NB4 (cell line): ENCODE measurements around the gene TMA7.
A peak's percentile ranks its signal among the peaks of the same experiment; 100 is the strongest.

Source experiments
- DNase-seq: peaks from one replicate; pipeline ENCODE4 v3.0.0; 2010; ENCODE audit warnings: low read depth
- H3K4me3 ChIP-seq: one replicate; pipeline ENCODE4 v1.5.1; 2011; ENCODE audit warnings: mild to moderate bottlenecking, low read depth, low read length, moderate library complexity
- CTCF ChIP-seq: IDR thresholded peaks from one replicate; pipeline ENCODE4 v1.5.1; 2012; ENCODE audit warnings: low read depth, low read length
- MAX ChIP-seq: IDR thresholded peaks from 2 replicates; pipeline ENCODE4 v1.6.1; 2011; ENCODE audit warnings: low read depth, low read length
- MYC ChIP-seq: IDR thresholded peaks from 2 replicates; pipeline ENCODE4 v1.6.1; 2011; ENCODE audit warnings: low read depth, low read length
- POLR2A ChIP-seq: IDR thresholded peaks from 2 replicates; pipeline ENCODE4 v1.6.1; 2011; ENCODE audit warnings: mild to moderate bottlenecking; ENCODE audit not compliant: insufficient read length; ENCODE audit errors: extremely low read depth

The TMA7 gene

GRCh38 chr3:48434591-48435222 is 5.3 kb upstream of the TMA7 start:
- no peak for DNase-seq
- H3K4me3 ChIP-seq = no peak overlapping the region
- no peak for TF ChIP-seq POLR2A
- TF ChIP-seq CTCF = no peak

- TF ChIP-seq MYC = no peak
- no peak for TF ChIP-seq POLR2A
- no peak for TF ChIP-seq MAX
- TF ChIP-seq CTCF = no peak
- no peak for DNase-seq
- no peak overlapping the region for H3K4me3 ChIP-seq
These were observed 4.8 kb upstream of the TMA7 start for GRCh38 chr3:48435223-48435595.

GRCh38 chr3:48435774-48436476 is 4.1 kb upstream of the TMA7 start:
- TF ChIP-seq MYC = peak; percentile 38; the same call in 1 of the 2 replicates
- TF ChIP-seq CTCF = peak; percentile 99
- peak; percentile 59 for TF ChIP-seq MAX
- no peak for TF ChIP-seq POLR2A
- peak; percentile 85 for DNase-seq
- H3K4me3 ChIP-seq = no peak overlapping the region

- no peak for TF ChIP-seq MAX
- TF ChIP-seq CTCF = no peak
- no peak for TF ChIP-seq POLR2A
- TF ChIP-seq MYC = no peak
- no peak for DNase-seq
- H3K4me3 ChIP-seq = no peak overlapping the region
These were observed 3.6 kb upstream of the TMA7 start for GRCh38 chr3:48436477-48436787.

- TF ChIP-seq CTCF (no peak), MAX (no peak), MYC (no peak), POLR2A (no peak)
- DNase-seq = no peak
These were observed 3.2 kb upstream of the TMA7 start for GRCh38 chr3:48436855-48437254.

GRCh38 chr3:48437812-48438211 is 2.2 kb upstream of the TMA7 start:
- TF ChIP-seq CTCF (no peak), POLR2A (no peak), MAX (no peak), MYC (no peak)
- H3K4me3 ChIP-seq = no peak overlapping the region
- no peak for DNase-seq

More at GRCh38 chr3:48436855-48437254, 3.2 kb upstream of the TMA7 start:
- no peak overlapping the region for H3K4me3 ChIP-seq
